SKM-1 (cell line): ENCODE measurements around the gene UBA3.

Source experiments
- DNase-seq: peaks from one replicate; lab custom pipeline; 2025; ENCODE audit not compliant: unreplicated experiment; lab: John Stamatoyannopoulos, UW

Gene UBA3

GRCh38 chr3:69012800-69013252, 67.3 kb downstream of the UBA3 start:
- DNase-seq = no peak

GRCh38 chr3:69012100-69012799, 67.9 kb downstream of the UBA3 start:
- no peak for DNase-seq

DNA sequence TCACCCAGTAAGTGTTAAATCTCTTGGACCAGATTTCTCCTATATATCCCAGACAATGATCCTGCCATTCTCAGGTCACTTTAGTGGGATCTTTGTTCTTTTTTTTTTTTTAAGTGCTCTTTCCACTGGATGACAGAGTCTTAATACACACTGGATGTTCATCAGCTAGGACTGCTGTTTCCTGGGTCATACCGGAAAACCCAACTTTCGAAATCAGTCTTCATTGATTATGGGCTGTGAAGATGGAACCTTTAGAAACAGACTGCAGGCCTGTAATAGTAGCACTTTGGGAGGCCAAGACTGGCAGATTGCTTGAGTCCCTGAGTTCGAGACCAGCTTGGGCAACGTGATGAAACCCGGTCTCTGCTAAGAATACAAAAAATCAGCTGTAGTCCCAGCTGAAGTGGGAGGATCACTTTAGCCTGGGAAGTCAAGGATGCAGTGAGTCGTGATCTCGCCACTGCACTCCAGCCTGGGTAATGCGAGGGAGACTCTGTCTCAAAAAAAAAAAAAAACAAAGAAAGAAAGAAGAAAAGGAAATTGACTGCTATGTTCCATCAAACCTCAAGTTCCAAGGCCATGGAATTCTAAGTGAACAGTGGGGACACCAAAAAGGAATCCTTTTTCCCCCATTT, 69.0 kb downstream of the UBA3 start:
- DNase-seq = no peak

DNA sequence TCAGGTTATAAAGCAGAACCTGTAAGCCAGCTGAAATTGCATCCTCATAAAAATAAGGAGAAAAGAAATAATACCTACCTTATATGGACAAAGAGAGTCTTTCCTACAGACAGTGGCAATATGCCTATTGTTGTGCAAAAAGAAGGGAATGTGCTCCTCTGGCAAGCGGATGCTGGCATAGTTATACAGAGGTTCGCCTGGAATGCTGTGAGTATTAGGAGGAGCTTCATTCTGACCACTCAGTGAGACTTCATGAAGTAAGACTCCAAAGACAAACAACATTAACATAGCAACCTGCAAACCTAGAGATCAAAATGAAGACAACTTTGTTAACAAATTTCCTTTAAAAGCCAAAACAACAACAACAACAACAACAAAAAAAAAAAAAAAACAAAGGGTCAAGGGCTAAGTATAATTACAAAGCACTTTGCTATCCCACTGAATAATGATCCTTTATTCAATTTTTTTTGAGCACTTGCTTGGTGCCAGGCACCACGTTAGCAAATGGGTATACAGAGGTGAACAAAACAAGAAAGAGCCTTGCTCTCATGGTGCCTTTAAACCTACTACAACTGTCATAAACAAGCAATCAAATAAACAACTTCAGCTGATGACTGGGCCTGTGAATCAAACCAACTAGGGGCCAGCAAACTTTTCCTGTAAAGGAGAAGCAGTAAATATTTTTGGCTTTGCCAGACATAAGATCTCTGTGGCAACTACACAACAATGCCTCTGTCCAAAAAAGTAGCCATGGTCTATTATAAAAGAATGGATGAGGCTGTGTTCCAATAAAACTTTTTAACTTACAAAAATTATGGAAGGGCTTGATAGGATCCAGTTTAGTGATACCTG, 70.4 kb downstream of the UBA3 start:
- DNase-seq = no peak

DNA sequence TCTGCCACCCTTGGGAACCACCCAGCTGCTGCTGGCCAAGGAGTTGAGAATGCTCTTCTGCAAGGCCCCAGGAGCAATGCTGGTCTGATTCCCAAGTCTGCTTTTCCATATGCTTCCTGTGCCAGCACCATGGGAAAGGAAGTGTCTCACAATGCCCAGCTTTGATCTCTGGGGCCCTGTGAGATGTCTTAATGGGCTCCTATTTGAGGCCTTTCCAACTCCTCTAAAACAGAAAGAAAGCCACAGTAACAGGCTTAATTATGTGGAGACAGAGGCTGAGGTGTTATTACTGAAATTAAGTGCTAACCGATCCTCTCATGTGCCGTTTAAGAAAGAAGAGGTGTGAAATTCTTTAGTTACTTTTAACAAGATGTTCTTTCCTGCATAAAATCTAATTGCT, 71.2 kb downstream of the UBA3 start:
- DNase-seq = no peak

DNA sequence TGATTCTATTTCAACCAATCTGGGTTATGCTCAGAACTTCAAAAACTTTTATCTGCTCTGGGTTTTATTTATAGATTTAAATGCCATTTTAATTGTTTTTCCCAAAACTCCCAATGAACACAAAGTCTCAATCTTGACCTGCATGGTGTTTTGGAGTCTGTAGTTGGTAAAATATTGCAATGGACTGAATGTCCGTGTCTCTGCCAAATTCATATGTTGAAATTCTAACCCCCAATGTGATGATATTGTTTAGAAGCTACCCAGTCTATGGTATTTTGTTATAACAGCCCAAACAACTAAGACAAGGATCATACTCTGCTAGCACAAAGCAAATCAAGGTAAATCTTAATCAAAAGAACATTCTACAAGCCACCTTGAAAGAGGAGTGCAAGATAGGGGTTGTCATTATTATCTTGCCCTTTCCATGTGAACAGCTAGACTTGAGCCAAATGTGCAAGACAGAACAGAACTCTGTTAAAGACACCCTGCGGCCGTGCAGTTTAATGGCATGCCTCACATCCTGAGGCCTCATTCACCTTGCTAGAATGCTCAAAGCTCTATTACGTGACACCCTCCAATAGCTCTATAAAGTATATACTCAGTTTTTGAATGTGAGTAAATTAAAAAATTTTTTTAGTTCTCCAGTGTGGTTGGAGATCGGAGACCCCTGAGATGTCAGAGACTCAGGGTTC, 74.2 kb downstream of the UBA3 start:
- no peak for DNase-seq

DNA sequence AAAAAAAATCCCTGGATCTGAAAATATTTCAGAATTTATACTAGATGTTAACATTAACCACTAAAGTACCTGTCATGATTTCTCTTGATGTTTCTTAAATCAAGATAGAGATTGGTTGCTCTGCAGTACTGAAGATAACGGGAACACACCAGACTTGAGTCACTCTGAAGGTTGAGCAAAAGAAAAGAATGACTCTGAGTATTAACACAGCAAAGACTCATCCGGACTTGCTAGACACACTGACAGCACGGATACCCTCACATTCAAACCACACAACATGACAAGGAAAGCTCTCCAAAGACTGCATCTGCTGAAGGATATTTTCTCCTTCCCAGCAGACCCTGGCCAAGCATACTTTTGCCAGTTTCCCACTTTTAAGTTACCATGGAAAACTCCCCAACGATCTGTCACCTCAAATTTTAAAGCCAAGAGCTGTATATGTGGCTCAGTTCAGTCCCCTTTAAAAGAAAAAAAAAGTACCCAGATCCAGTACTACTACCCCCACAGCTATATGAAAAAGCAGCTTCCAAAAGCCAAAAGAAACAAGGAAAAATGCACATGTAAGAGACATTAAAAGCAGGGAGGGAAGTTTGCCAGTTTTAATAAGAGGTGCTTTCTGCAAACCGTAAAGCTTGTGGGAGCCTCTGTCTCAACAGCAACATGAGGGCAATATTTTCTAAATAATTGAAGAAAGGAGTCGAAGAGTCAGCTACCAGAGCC, 74.9 kb downstream of the UBA3 start:
- no peak for DNase-seq
